Sigmoid colon (tissue), 4 donors: ENCODE data around the gene IMMP2L.

ENCODE experiments used
- EP300 ChIP-seq, 4 donors: sonication (generic); formaldehyde crosslinking; IDR thresholded peaks; one replicate each; pipeline ENCODE4 v1.6.1; 2017; ENCODE audit warnings: antibody characterized with exemption in 4 of 4
- POLR2A ChIP-seq, 2 donors: fragments of 450-650 bp; IDR thresholded peaks; one replicate each; pipeline ENCODE4 v1.6.1; 2016; ENCODE audit warnings: antibody characterized with exemption in 2 of 2, mild to moderate bottlenecking in 2 of 2, moderate library complexity in 2 of 2
- POLR2AphosphoS5 ChIP-seq, 4 donors: sonication (generic); formaldehyde crosslinking; IDR thresholded peaks; one replicate each; pipeline ENCODE4 v1.6.1; 2017; ENCODE audit warnings: antibody characterized with exemption in 4 of 4
- TF ChIP-seq, protein P1 (sequence below), 4 experiments: fragments of 450-650 bp in 3 of 4; fragments of 200-600 bp in 1 of 4; IDR thresholded peaks; one replicate each; pipeline ENCODE4 v1.5.1; 2016 to 2019; ENCODE audit warnings: antibody characterized with exemption in 4 of 4, mild to moderate bottlenecking in 3 of 4, moderate library complexity in 2 of 4

DNA sequence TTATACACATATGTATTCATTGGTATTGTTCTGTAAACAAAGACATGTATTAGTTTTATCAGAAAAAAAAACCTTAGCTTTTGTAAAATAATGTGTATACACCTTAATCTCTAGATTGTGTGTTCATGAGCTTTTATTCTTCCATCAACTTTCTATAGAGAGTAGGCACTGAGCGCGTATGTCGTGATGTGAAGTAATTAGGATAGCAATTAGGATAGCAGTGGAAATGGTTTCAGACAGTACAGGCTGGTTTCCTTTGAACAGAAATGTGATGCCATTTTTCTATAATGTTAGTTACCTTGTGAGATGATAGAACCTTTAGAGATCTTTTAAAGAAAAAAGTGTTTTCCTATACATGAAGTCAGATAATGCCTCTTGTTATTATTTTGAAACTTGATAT is 709.0 kb downstream of the IMMP2L start:
- TF ChIP-seq, protein P1, sequence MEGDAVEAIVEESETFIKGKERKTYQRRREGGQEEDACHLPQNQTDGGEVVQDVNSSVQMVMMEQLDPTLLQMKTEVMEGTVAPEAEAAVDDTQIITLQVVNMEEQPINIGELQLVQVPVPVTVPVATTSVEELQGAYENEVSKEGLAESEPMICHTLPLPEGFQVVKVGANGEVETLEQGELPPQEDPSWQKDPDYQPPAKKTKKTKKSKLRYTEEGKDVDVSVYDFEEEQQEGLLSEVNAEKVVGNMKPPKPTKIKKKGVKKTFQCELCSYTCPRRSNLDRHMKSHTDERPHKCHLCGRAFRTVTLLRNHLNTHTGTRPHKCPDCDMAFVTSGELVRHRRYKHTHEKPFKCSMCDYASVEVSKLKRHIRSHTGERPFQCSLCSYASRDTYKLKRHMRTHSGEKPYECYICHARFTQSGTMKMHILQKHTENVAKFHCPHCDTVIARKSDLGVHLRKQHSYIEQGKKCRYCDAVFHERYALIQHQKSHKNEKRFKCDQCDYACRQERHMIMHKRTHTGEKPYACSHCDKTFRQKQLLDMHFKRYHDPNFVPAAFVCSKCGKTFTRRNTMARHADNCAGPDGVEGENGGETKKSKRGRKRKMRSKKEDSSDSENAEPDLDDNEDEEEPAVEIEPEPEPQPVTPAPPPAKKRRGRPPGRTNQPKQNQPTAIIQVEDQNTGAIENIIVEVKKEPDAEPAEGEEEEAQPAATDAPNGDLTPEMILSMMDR (IDR thresholded peaks at IDR 0.05), result no peak
- TF ChIP-seq POLR2A (IDR thresholded peaks at IDR 0.05) (no peak), POLR2AphosphoS5 (IDR thresholded peaks at IDR 0.05) (no peak), EP300 (IDR thresholded peaks at IDR 0.05) (no peak)
